ENCODE measurements around the gene MAP7.
"Not testable (repeated sequence)": the region's sequence is repeated elsewhere in the genome, so short reads cannot be mapped to it uniquely, and the experiment has no call there.

MAP7 gene

DNA sequence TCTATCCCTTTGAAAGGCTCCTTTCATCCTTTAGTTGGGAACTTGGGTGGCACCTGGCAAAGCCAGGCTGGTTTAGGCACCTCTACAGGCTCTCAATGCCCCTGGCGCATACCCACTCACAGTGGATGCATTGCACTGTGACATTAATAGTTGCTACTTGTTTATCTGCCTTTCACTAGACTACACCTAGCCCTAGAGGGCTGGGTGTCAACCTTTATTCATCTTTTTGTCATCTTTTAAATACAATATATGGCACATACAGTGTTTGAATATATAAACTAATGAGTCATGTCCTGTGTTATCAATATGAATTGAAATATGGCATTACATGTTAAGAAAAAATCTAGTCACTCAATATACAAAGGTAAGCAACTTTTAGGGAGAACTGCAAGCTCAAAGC lies 140.6 kb downstream of the MAP7 start:
- H3K4me3 ChIP-seq (ENCODE audit: low read depth, low read length), result no peak overlapping the region
- no peak overlapping the region for H3K9ac ChIP-seq (ENCODE audit: low read depth, low read length)
- no peaks in the 10 kb centered on the region for H3K9me3 ChIP-seq (ENCODE audit: control insufficient read depth, insufficient read depth, low read length)
- H3K27me3 ChIP-seq (ENCODE audit: control insufficient read depth, insufficient read depth, low read length), result no peaks in the 10 kb centered on the region
- H3K36me3 ChIP-seq (ENCODE audit: control insufficient read depth, insufficient read depth, low read length), result no peaks in the 10 kb centered on the region
- no peaks in the 10 kb centered on the region for H3K4me1 ChIP-seq (ENCODE audit: control insufficient read depth, insufficient read depth, low read length)

DNA sequence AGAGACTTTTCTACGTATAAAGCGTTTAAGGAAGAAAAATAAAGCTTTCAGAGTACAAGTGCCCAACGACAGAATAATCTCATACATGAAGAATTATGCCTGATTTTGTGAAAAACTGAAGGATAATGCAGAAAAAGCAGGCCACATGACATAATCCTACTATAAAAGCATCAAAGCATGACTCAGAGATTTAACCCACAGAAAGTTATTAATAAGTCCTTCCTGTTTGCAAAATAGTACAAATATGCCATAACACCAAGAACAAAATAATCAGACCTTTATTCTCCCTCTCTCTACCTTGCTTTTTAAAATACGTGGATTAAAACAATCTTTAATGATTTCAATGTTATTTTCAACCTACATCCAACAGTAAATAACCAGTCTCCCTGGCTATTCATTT lies 142.0 kb downstream of the MAP7 start:
- Histone ChIP-seq H3K9ac (ENCODE audit: low read depth, low read length) (no peak overlapping the region), H3K4me3 (ENCODE audit: low read depth, low read length) (no peak overlapping the region), H3K36me3 (ENCODE audit: control insufficient read depth, insufficient read depth, low read length) (no peaks in the 10 kb centered on the region), H3K27me3 (ENCODE audit: control insufficient read depth, insufficient read depth, low read length) (no peaks in the 10 kb centered on the region), H3K4me1 (ENCODE audit: control insufficient read depth, insufficient read depth, low read length) (no peaks in the 10 kb centered on the region), H3K9me3 (ENCODE audit: control insufficient read depth, insufficient read depth, low read length) (no peaks in the 10 kb centered on the region)

DNA sequence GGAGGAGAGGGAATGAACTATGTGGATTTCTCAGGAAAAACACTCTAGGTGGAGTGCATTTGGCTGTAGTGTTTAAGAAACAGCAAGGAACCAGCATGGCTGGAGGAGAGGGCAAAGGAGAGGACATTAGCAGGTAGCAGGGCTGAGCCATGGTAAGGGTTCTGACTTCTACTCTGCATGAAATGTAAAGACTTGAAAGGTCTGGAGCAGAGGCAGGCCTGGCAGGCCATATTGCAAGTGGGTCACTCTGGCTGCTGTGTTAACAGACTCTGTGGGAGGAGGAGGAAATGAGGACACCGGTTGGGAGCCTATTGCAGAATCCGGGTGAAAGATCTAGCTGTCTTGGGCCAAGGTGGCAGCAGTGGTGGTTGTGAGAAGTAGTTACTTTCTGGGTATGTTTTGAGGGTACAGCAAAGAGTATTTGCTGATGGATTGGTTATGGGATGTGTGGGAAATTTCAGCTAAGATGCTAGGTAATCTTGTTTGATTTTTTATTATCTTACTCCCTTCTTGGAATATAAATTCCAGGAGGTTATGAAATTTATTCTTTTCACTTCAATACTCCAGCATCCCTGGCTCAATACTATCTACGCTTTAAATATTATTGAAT lies 144.7 kb downstream of the MAP7 start:
- H3K27me3 ChIP-seq (ENCODE audit: control insufficient read depth, insufficient read depth, low read length), result no peaks in the 10 kb centered on the region
- H3K4me1 ChIP-seq (ENCODE audit: control insufficient read depth, insufficient read depth, low read length), result no peaks in the 10 kb centered on the region
- H3K9me3 ChIP-seq (ENCODE audit: control insufficient read depth, insufficient read depth, low read length), result no peaks in the 10 kb centered on the region
- no peak overlapping the region for H3K9ac ChIP-seq (ENCODE audit: low read depth, low read length)
- no peak overlapping the region for H3K4me3 ChIP-seq (ENCODE audit: low read depth, low read length)
- H3K36me3 ChIP-seq (ENCODE audit: control insufficient read depth, insufficient read depth, low read length), result no peaks in the 10 kb centered on the region

DNA sequence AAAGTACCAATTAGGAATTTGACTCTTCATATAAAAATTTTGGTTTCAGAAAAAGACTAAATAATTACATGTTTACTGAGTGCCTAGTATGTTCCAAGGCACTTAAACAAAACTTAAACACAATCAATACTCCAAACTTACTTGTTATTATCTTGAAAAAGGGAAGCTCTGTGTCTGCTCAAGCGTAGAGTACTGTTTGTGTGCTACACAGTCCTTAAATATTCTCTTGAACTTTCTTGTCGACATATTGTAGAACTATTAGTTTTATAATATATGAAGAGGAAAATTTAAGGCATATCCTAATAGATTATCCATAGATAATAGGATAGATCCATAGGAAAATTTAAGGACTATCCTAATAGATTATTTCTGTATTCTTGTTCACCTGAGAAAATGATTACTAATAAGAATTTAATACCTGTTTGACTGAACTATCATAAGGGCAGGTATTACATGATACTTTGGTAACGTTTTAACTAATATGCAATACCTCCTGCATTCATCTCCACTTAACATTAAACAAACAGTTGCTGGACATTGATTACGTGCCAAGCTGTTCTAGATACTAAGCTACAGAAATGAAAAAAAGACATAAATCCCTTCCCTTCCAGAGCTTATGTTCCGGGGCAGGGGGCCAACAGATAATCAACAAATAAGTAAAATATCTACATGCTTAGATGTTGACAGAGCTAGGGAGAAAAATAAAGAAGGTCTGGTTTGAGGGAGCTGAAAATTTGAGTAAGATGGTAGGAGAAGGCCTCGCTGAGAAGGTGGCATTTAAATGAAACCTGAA lies 145.4 kb downstream of the MAP7 start:
- H3K4me1 ChIP-seq (ENCODE audit: control insufficient read depth, insufficient read depth, low read length), result no peaks in the 10 kb centered on the region
- no peaks in the 10 kb centered on the region for H3K9me3 ChIP-seq (ENCODE audit: control insufficient read depth, insufficient read depth, low read length)
- H3K9ac ChIP-seq (ENCODE audit: low read depth, low read length), result no peak overlapping the region
- no peaks in the 10 kb centered on the region for H3K36me3 ChIP-seq (ENCODE audit: control insufficient read depth, insufficient read depth, low read length)
- H3K27me3 ChIP-seq (ENCODE audit: control insufficient read depth, insufficient read depth, low read length), result no peaks in the 10 kb centered on the region
- H3K4me3 ChIP-seq (ENCODE audit: low read depth, low read length), result no peak overlapping the region

DNA sequence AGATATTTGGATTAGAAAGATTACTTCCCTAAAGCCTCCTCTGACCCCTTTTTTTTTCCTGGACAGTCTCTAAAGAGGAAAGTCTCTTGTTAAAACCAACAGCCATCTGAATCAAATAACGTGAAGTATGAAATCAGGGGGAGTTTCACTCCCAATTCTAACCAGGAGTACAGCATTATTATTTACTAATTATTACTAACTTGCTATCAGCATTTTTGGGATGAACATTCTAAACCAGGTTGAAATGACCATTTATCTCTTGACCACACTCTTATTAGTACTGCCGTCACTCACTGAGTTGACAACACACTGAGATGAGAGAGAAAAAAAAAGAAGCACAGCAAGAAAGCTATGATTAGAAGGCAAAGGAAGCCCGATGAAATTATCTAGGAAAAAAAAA lies 146.2 kb downstream of the MAP7 start:
- Histone ChIP-seq H3K4me1 (ENCODE audit: control insufficient read depth, insufficient read depth, low read length) (no peaks in the 10 kb centered on the region), H3K9me3 (ENCODE audit: control insufficient read depth, insufficient read depth, low read length) (no peaks in the 10 kb centered on the region), H3K27me3 (ENCODE audit: control insufficient read depth, insufficient read depth, low read length) (no peaks in the 10 kb centered on the region), H3K4me3 (ENCODE audit: low read depth, low read length) (no peak overlapping the region), H3K9ac (ENCODE audit: low read depth, low read length) (no peak overlapping the region), H3K36me3 (ENCODE audit: control insufficient read depth, insufficient read depth, low read length) (no peaks in the 10 kb centered on the region)

DNA sequence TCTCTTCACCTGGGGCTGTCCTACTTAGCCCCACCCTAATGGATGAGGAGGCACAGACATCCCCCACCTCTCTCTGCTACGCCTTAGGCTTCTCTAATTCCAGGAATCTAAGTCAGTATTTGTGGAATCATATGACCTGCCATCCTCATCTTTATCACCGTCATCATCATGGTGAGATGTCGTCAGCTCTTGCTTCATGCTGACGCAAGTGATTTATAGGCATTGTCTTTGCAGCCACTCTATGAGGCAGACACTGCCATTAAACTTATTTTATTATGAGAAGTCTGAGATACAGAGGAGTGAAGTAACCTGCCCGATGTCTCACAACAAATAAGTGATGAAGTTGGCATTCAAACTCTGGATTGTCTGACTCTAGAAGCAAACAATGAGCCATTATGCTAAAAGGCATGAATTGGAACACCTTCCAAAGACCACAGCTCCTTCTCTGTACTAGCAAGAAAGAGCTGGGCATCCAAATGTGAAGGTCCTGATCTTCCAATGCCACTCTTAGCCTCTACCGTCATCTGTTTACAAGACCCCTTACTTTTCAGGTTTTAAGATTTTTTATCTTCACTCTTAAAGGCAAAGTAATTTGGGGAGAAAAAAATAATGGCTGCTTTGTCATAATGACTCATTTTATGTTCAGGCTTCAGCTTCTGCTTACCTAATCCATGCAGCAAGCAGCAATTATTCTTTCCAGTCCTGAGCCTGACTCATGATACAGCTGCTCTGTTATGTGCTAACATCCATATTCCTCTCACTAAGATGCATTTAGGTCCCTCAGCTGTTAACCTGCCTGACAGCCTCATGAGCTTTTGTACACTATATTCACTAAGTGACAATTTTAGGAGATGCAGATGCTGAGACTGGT lies 146.9 kb downstream of the MAP7 start:
- H3K9ac ChIP-seq (ENCODE audit: low read depth, low read length), result no peak overlapping the region
- H3K27me3 ChIP-seq (ENCODE audit: control insufficient read depth, insufficient read depth, low read length), result no peaks in the 10 kb centered on the region
- H3K9me3 ChIP-seq (ENCODE audit: control insufficient read depth, insufficient read depth, low read length), result no peaks in the 10 kb centered on the region
- no peaks in the 10 kb centered on the region for H3K4me1 ChIP-seq (ENCODE audit: control insufficient read depth, insufficient read depth, low read length)
- no peak overlapping the region for H3K4me3 ChIP-seq (ENCODE audit: low read depth, low read length)
- H3K36me3 ChIP-seq (ENCODE audit: control insufficient read depth, insufficient read depth, low read length), result no peaks in the 10 kb centered on the region

DNA sequence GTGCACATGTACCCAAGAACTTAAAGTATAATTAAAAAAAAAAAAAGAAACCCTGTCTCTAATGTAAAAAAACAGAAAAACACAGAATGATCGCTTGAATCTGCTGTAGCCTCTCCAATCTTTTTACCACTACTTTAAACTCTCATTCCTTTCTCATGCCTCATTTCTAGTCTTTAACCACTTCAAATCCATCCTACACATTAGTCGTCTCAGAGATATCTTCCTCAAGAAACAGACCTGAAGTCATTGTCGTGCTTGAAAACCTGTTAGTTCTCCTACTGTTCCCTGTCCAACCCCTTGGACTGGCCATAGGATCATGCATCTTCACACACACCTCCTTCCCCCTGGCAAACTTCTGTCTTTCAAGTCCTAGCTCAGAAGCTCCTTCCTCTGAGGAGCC lies 148.5 kb downstream of the MAP7 start:
- Histone ChIP-seq H3K36me3 (ENCODE audit: control insufficient read depth, insufficient read depth, low read length) (no peaks in the 10 kb centered on the region), H3K4me3 (ENCODE audit: low read depth, low read length) (no peak overlapping the region), H3K27me3 (ENCODE audit: control insufficient read depth, insufficient read depth, low read length) (no peaks in the 10 kb centered on the region), H3K9me3 (ENCODE audit: control insufficient read depth, insufficient read depth, low read length) (no peaks in the 10 kb centered on the region), H3K9ac (ENCODE audit: low read depth, low read length) (no peak overlapping the region), H3K4me1 (ENCODE audit: control insufficient read depth, insufficient read depth, low read length) (no peaks in the 10 kb centered on the region)

DNA sequence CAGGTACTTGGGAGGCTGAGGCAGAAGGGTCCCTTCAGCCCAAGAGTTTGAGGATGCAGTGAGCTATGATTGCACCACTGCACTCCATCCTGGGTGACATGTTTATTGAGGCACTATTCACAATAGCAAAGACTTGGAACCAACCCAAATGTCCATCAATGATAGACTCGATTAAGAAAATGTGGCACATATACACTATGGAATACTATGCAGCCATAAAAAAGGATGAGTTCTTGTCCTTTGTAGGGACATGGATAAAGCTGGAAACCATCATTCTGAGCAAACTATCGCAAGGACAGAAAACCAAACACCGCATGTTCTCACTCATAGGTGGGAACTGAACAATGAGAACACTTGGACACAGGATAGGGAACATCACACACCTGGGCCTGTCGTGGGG lies 149.0 kb downstream of the MAP7 start:
- not testable (repeated sequence) for H3K36me3 ChIP-seq (ENCODE audit: control insufficient read depth, insufficient read depth, low read length); H3K9me3 ChIP-seq (ENCODE audit: control insufficient read depth, insufficient read depth, low read length); H3K4me1 ChIP-seq (ENCODE audit: control insufficient read depth, insufficient read depth, low read length); H3K4me3 ChIP-seq (ENCODE audit: low read depth, low read length); H3K27me3 ChIP-seq (ENCODE audit: control insufficient read depth, insufficient read depth, low read length); H3K9ac ChIP-seq (ENCODE audit: low read depth, low read length)

DNA sequence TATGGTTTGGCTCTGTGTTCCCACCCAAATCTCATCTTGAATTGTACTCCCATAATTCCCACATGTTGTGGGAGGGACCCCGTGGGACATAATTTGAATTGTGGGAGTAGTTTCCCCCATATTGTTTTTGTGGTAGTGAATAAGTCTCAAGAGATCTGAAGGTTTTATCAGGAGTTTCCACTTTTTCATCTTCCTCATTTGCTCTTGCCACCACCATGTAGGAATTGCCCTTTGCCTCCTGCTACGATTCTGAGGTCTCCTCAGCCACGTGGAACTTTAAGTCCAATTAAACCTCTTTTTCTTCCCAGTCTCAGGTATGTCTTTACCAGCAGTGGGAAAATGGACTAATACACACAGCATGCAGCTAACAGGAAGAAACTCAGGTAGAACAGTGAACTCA lies 151.8 kb downstream of the MAP7 start:
- no peaks in the 10 kb centered on the region for H3K4me1 ChIP-seq (ENCODE audit: control insufficient read depth, insufficient read depth, low read length)
- H3K9me3 ChIP-seq (ENCODE audit: control insufficient read depth, insufficient read depth, low read length), result no peaks in the 10 kb centered on the region
- H3K36me3 ChIP-seq (ENCODE audit: control insufficient read depth, insufficient read depth, low read length), result no peaks in the 10 kb centered on the region
- H3K9ac ChIP-seq (ENCODE audit: low read depth, low read length), result no peak overlapping the region
- H3K4me3 ChIP-seq (ENCODE audit: low read depth, low read length), result no peak overlapping the region
- H3K27me3 ChIP-seq (ENCODE audit: control insufficient read depth, insufficient read depth, low read length), result no peaks in the 10 kb centered on the region

DNA sequence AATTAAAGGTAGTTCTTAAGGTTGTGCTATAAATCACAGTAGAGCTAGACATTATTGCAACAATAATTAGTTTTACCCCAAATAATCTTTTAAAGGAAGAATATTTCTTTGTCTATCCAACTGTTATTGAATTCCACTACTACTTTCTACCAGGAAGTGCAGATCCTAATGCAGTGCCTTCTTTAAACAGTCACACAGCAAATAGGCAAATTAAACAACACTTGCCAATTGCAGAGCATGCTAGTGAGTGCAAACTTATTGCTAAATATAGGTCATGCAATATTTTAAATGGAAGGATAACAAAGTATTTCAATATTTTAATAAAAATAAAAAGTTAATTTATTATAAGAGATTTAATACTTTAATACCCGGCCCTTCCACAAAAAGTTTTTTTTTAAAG lies 153.3 kb downstream of the MAP7 start:
- H3K4me1 ChIP-seq (ENCODE audit: control insufficient read depth, insufficient read depth, low read length), result no peaks in the 10 kb centered on the region
- H3K9me3 ChIP-seq (ENCODE audit: control insufficient read depth, insufficient read depth, low read length), result no peaks in the 10 kb centered on the region
- H3K4me3 ChIP-seq (ENCODE audit: low read depth, low read length), result no peak overlapping the region
- no peaks in the 10 kb centered on the region for H3K27me3 ChIP-seq (ENCODE audit: control insufficient read depth, insufficient read depth, low read length)
- H3K9ac ChIP-seq (ENCODE audit: low read depth, low read length), result no peak overlapping the region
- H3K36me3 ChIP-seq (ENCODE audit: control insufficient read depth, insufficient read depth, low read length), result no peaks in the 10 kb centered on the region

DNA sequence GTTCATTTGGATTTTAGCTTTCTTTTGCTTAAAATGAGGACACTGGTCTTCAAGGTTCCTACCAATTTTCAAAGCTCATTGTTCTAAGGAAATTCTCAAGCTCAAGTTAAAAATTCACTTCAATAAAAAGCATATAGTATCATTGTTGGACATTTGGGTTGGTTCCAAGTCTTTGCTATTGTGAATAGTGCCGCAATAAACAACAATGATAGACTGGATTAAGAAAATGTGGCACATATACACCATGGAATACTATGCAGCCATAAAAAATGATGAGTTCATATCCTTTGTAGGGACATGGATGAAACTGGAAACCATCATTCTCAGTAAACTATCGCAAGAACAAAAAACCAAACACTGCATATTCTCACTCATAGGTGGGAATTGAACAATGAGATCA lies 159.3 kb downstream of the MAP7 start:
- H3K9me3 ChIP-seq (ENCODE audit: control insufficient read depth, insufficient read depth, low read length); H3K9ac ChIP-seq (ENCODE audit: low read depth, low read length); H3K4me3 ChIP-seq (ENCODE audit: low read depth, low read length); H3K4me1 ChIP-seq (ENCODE audit: control insufficient read depth, insufficient read depth, low read length); H3K27me3 ChIP-seq (ENCODE audit: control insufficient read depth, insufficient read depth, low read length); H3K36me3 ChIP-seq (ENCODE audit: control insufficient read depth, insufficient read depth, low read length): not testable (repeated sequence)

DNA sequence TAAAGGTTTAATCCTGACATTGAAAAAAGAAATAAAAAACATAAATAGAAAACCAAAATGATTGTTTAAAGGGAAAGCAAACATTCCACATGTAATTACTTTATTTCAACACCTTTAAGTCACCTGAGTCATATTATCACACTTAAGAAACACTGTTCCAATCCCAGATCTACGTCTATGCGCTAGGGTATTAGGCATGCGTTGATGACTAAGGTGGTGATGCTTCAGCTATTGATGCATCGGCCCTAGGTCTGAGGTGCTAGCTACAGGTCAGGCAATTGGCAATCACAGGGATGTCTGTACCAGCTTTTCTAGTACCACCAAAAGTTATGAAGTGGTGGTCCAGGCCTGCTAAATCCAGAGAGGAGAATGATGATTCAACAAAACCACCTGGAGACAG lies 162.9 kb downstream of the MAP7 start:
- no peaks in the 10 kb centered on the region for H3K36me3 ChIP-seq (ENCODE audit: control insufficient read depth, insufficient read depth, low read length)
- H3K27me3 ChIP-seq (ENCODE audit: control insufficient read depth, insufficient read depth, low read length), result no peaks in the 10 kb centered on the region
- no peaks in the 10 kb centered on the region for H3K9me3 ChIP-seq (ENCODE audit: control insufficient read depth, insufficient read depth, low read length)
- no peaks in the 10 kb centered on the region for H3K4me1 ChIP-seq (ENCODE audit: control insufficient read depth, insufficient read depth, low read length)
- H3K4me3 ChIP-seq (ENCODE audit: low read depth, low read length), result no peak overlapping the region
- H3K9ac ChIP-seq (ENCODE audit: low read depth, low read length), result no peak overlapping the region
